T follicular helper cell (primary cell): ENCODE results near the gene HS6ST1.
"Not testable (repeated sequence)": the region's sequence is repeated elsewhere in the genome, so short reads cannot be mapped to it uniquely, and the experiment has no call there.

ENCODE experiments used
- DNase-seq: peaks from one replicate; pipeline ENCODE4 v3.0.0-alpha.2; 2020; ENCODE audit warnings: low read depth

HS6ST1 gene

GRCh38 chr2:128268611-128269010 lies 50.1 kb downstream of the HS6ST1 start:
- not testable (repeated sequence) for DNase-seq

GRCh38 chr2:128268145-128268544 lies 50.5 kb downstream of the HS6ST1 start:
- not testable (repeated sequence) for DNase-seq

GRCh38 chr2:128267649-128268048 lies 51.0 kb downstream of the HS6ST1 start:
- DNase-seq: not testable (repeated sequence)

- not testable (repeated sequence) for DNase-seq
These were observed 51.5 kb downstream of the HS6ST1 start for GRCh38 chr2:128267197-128267596.

- DNase-seq: not testable (repeated sequence)
These were observed 52.2 kb downstream of the HS6ST1 start for GRCh38 chr2:128266463-128266862.

GRCh38 chr2:128265608-128265993 lies 53.1 kb downstream of the HS6ST1 start:
- DNase-seq: not testable (repeated sequence)

- no peak for DNase-seq
These were observed 53.6 kb downstream of the HS6ST1 start for GRCh38 chr2:128264881-128265607.

- DNase-seq: no peak
These were observed 54.8 kb downstream of the HS6ST1 start for GRCh38 chr2:128263902-128264331.

- no peak for DNase-seq
These were observed 56.1 kb downstream of the HS6ST1 start for GRCh38 chr2:128262315-128263253.

GRCh38 chr2:128261245-128262128 lies 57.2 kb downstream of the HS6ST1 start:
- no peak for DNase-seq

GRCh38 chr2:128260239-128261138 lies 58.2 kb downstream of the HS6ST1 start:
- no peak for DNase-seq

GRCh38 chr2:128259585-128259984 lies 59.1 kb downstream of the HS6ST1 start:
- no peak for DNase-seq

GRCh38 chr2:128258218-128258617 lies 60.5 kb downstream of the HS6ST1 start:
- DNase-seq: no peak

GRCh38 chr2:128252501-128252900 lies 66.2 kb downstream of the HS6ST1 start:
- no peak for DNase-seq

- DNase-seq: not testable (repeated sequence)
These were observed 66.6 kb downstream of the HS6ST1 start for GRCh38 chr2:128252086-128252485.

GRCh38 chr2:128250229-128251025 lies 68.2 kb downstream of the HS6ST1 start:
- no peak for DNase-seq

GRCh38 chr2:128249555-128249954 lies 69.1 kb downstream of the HS6ST1 start:
- DNase-seq: no peak

- no peak for DNase-seq
These were observed 72.9 kb downstream of the HS6ST1 start for GRCh38 chr2:128245813-128246212.

GRCh38 chr2:128241896-128242295 lies 76.8 kb downstream of the HS6ST1 start:
- no peak for DNase-seq
